GM18861 (cell line): ENCODE data around the gene DOK3.

ENCODE experiments used
- ATAC-seq: cut with Tn5 transposase; IDR thresholded peaks from one replicate; pipeline ENCODE4 v1.9.1; 2021; ENCODE audit not compliant: unreplicated experiment

DOK3 gene

DNA sequence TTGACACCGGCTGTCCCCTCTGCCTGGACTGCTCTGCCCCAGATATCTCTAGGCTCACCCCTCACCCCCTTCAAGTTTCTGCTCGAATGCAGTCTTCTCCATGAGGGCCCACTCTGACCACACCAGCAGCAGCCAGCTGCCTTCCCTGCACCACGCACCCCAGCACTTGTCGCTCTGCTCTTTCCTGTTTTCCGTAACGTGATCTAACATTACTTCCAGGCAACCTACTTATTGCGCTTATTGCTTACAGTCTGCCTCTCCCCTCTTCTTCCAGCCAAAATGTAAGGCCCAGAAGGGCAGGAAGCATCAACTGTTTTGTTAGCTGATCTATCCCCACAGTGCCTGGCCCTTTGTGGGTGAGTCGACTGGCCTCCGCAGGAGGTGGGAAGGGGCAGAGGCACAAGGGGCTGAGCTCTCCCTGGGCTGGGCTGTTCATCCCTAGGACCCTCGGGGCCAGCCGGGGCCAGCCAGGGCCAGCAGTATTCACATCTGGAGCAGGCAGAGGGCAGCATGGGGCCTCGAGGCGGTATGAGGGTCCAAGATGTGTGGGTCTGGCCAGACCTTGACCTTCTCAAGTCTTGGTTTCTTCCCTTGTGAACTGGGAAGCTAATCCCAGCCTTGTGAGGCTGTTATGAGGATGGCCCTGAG lies 24.6 kb downstream of the DOK3 start:
- ATAC-seq = no peak

DNA sequence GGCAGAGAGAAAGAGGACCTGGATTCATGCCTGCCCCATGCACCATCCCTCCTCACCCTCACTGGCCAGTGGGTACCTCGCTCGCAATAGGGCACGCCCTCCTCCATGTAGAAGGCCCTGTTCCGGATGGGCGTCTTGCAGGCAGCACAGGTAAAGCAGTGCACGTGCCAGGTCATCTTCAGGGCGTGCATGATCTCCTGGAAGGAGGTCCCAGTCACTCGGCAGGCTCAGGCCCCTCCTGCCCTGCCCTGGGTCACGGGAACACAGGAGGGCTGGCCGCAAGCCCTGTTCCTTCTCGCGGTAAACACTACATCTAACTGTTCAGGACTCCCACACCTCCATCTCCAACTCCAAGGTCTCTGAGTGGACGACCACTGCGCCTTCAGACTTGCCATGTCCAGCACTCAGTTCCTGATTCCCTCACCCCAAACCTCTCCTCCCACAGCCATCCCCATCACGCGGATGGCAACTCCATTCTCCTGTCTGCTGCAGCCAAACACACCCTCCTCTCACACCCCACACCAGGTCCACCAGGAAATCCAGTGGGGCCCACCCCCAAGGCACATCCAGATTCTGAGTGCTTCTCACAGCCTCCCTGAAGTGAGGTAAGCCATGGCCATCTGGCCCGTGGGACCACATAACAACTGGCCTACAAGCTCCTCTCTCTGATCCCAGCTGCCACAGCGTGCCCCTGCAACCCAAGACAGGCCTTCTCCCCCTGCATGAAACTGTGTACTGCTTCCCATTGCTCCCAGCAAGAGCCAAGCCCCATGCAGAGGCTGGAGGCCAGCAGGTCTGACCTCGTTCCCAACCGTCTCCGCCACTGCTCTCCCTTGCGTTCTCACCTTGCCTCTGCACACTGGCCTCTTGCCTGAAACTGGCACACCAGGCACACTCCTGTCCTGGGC lies 25.4 kb downstream of the DOK3 start:
- no peak for ATAC-seq

DNA sequence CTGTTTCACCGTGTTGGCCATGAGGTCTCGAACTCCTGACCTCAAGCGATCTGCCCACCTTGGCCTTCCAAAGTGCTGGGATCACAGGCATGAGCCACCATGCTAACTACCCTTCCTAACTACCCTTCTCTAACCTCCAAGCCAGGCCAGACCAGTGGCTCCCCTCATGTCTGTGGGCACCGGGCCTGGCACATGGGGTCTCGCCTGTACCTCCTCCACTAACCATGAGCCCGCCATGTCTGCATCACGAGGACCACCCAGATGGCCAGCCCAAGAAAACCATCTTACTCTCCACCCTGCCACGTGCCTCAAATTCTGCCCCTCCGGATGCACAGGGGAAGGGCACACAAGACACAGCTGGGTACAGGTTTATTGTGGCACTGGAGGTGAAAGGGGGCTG lies 26.6 kb downstream of the DOK3 start:
- ATAC-seq = no peak

DNA sequence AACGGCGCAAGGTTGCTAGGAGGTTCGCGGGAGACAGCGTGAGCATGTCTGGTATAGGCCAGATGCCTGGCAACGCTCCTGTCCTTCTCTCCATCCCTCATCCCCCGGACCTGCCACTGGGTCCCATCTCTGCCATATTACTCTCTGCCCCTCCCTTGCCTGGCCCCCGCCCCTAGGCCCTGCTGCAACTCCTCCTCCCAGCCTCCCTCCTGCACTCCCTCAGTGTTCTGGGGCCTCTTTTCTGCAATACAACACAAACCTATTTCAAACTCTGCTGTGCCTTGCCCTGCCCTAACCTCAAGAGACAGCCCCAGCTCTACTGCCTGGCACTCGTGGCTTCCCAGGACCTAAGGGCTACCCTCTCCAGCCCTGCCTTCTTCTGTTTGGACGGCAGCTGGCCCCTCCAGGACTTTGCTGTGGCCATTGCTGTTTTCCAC lies 27.2 kb downstream of the DOK3 start:
- no peak for ATAC-seq

DNA sequence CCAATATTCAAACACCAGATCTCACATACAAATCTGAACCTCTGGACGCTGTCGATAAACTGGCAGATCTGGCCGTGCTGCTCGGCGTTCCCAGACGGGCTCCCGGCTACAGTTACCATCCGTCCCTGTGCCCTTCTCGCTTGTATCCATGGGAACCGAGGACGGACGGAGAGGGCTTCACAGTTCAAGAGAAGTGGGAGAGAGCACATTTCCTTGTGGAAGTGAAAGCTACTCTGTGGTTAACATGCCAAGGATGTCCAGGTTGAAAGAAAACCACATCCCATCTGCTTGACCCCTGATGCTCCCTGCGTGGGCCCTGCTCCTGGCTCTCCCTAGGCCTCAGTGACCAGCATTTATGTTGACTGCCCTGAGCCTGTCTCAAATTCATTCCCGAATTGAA lies 29.9 kb downstream of the DOK3 start:
- ATAC-seq = no peak

DNA sequence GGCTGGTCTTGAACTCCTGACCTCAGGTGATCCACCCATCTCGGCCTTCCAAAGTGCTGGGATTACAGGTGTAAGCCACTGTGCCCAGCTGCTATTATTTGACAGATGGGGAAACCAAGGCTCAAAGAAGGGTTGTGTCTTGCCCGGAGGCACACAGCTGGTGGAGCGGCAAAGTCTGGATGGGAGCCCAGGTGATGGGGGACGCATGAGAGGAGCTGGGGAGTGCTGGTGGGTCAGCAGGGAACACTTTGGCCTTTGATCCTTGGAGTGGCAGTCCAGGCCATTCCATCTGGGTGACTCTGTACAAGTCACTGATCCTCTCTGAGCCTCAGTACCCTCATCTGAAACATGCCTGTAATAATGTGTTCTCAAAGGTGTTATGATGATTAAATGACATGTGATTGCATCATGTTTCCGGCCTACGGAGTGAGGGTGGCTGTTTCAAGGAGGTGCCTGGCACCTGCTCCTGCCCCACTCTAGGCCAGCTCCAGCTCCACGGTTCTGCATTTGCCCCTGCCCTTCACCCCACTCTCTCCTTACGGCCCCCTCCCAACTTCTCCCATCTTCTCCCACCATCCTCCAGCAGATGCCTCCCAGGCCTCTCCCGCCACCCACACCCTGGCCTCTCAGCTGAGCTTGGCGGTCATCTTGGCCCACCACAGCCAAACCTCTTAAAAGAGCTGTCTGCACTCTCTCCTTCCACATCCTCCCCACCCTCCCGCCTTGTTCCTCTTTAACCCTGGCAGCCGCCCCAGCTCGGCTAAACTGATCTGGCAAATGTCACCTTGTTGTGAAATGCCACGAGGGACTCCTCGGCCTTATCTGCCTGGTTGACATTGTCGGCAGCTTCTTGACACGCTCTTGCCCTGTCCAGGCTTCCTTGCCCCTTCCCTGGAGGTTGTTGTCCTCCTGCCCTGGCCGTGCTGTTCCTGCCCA lies 30.6 kb downstream of the DOK3 start:
- ATAC-seq = no peak

DNA sequence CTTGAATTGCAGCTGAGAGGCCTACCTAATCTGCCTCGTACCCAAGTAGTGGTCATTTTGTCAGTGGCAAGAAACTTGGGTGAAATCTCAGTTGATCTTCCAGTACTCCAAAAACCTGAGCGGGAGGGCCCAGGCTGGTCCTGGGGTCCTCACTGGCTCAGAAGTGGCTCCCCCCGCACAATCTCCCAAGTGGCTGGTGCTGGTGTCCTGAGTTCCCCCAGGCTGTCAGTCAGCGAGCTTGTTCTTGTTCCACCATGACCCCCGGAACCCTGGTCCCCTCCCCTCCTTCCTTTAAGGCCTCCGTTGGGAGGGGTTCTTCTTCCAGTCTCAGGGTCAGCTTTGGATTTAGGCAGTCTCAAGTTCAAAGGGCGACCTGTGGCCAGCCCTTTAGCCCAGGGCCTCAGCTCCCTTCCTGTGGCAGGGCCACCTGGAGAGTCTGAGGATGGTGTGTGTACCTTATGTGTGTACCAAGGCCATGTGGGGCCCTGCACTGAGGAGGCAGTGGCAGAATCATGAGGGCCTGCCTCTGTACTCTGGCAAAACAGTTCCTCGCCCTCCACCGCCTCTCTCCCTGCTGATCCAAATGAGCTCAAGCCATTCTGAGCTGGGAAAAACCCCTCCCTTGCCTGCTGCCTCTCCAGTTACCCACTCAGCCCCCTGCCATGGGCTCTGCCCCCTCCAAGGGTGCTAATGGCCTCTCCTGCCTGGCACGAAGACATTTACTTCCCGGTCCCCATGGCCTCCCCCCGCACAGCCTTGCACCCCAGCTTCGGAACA lies 31.7 kb downstream of the DOK3 start:
- ATAC-seq = no peak

DNA sequence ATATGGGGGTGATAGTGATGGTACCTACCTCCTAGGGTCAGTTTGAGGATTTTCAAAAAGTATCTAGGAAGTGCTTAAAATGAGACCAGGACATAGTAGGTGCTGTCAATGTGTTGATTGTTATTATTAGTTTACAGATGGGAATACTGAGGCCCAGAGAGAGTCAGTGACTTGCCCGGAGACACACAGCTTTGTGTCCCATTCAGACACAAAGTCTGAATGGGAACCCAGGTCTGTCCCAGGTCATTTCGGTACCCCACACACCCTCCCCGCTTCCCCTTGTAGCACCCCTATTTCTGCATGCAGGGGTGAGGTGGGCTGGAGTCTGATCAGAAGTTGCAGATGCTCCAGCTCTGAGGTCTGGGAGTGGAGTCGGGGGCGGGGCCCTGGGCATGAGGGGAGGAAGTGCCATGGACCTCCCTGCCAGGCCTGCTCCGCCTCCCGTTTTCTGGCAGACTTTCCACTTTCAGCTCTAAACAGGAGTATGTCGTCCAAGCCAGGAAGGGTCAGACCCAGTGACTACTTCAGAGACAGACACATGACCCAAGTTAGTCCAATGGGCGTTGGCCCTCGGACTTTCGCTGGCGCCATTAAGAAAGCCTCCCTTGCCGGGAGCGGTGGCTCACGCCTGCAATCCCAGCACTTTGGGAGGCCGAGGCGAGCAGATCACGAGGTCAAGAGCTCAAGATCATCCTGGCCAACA lies 32.9 kb downstream of the DOK3 start:
- ATAC-seq = no peak

DNA sequence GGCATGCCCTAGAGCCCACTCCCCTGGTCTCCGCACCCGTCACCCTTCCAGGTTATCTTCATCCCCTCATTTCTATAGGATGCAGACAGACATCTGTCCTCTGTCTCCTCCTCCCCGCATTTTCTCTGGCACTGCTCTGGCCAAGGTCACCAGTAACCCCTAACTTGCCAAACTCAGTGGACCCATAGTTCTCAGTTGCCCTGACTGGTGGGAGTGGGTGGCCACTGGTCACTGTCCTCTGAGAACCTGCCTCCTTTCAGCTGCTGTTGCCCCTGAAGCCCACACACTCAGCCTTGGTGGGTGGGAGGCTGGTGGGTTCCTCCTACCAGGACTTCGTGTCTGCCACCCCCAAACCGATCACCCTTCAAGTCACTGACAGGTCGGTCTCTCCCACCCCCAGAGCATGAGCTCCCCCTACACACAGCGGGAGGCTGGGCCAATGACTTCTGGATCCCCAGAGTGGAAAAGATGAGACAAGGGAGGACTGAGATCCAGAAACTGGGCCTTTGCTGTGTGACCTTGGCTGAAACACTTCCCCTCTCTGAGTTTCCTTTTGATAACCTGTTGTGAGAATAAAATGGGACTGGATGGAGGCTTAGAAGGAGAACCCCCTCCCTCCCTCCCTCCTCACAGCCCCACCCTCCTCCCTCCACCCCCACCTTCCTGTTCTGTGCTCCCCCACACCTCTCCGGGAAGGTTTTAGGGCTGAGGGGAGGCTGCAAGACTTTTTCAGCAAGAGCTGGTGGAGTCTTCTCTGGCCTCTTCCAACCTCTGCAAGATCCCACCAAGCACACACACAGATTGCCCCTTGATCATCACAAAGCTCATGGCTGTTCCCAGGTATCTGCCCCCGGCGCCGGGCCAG lies 33.8 kb downstream of the DOK3 start:
- ATAC-seq = no peak

DNA sequence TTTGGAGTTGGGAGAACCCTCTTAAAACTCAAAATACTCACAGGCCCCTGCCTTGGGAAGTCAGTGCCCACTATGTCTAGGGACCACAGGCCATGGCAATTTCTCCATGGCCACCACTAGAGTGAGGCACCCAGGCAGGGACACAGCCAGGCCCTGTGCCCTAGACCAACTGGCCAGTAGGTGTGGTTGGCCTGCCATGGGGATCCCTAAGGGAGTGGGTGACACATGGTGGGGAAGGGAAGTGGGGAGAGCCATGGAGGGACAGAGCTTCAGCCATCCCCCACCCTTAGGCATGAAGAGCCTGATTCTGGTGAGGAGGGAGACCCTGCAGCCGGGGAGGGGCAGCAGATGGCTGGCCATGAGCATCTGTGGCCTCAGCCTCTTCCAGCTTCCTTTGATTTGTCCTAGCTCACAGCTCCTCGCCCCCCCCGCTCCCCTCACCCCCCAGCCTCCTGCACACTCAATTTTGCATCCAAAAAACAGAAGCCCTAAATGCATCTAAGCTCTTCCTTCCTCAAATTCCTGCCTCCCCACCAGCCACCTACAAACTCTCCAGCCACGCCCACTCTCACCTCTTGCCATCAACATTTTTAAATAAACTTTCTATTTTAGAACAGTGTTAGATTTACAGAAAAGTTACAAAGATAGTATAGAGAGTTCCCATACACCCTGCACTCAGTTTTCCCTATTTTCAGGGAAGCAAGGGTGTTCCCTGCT lies 34.6 kb downstream of the DOK3 start:
- no peak for ATAC-seq

DNA sequence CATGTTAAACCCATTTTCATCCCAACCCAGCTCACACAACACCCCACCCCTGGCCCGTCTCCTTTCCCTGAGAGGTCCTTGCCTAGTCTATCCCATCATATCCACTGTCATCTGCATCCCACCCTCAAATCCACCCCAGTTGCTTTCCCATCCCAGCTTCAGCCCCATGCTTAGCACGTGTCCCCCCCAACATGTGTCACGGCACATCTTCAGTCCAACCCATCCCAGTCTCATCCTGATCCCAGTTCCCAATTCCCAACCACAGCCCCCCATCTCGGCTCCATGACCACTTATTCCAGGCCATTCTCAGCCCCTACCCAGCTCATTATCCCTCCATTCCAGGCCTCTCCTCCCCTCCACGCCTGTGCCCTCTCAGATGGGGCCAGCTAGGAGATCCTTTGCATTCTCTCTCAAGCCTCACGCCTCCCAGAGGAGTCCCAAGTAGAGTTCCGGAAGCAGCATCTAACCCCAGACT lies 35.6 kb downstream of the DOK3 start:
- ATAC-seq = no peak

DNA sequence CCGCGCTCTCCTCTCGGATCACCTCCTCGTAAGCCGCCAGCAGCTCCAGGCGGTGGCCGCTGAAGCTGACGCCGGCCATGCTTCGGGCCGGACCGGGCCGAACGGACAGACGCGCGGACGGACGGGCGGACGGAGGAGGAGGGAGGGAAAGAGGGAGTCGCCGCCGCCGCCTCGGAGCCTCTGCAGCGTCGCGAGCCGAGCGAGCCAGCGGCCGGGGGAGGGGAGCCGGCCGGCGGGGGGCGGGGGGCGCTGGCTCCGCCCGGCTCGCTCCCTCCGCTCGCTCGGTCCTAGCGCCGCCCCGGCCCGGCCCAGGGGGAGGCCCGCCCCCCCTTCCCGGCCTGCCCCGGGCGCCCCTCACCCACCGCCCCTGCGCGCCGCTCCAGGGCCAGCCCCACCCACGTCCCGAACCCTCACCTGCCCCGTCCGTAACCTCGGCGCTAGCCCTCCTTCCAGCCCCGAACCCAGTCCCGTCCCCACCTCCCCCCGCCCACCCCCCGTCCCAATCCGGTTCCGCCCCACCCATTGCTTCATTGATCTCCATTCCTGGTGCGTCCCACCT lies 36.1 kb downstream of the DOK3 start, which contains the start of gene DBN1:
Gene DBN1 (minus strand): TSS at position 192 of the 559 bp plus-strand sequence. CDS start 113 bp downstream, at position 79.
- no peak for ATAC-seq

DNA sequence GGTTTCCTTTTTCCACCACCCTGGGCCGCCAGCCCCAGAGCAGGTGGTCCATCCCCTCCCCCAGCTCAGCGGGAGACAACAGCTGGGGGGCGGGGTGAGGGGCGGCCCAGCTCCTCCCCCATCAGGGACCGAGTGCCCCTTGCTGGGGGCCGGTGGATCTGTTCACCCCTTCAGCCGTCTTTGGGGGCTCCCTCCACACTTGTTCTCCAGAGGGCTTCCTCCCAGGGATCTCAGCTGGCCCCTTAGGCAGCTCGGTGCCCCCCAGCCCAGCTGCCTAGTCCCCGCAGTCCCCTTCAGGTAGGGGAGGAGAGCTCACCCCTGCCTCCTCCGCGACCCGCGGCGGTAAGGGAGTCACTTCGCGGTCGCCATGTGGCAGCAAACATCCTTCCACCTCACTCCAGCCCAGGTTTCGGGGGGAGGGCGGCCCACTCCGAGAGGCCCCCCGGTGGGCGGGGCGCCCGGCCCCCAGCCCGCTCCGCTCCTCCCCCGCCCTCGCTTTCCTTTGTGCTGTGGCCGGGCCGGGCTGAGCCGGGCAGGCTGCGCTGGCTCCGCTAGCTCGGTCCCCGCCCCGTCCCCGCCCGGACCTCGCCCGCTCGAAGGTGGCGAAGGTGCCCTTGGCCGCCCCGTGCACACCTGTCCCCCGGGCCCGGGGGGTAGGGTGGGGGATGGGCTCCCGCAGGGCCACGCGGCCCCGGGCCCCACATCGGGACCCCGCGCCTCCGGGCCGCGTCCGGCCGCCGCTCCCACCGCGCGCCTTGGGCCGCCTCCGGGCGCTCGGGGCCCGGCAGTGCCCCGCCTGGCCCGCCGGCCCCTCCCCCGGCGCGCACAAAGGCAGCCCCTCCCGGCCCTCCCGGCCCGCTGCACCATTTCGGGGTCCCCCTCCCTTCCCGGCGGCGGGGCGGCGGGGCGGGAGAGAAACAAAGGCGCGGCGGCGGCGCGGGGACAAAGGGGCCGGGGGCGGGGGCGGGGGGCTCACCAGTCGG lies 36.9 kb downstream of the DOK3 start:
- ATAC-seq = no peak

DNA sequence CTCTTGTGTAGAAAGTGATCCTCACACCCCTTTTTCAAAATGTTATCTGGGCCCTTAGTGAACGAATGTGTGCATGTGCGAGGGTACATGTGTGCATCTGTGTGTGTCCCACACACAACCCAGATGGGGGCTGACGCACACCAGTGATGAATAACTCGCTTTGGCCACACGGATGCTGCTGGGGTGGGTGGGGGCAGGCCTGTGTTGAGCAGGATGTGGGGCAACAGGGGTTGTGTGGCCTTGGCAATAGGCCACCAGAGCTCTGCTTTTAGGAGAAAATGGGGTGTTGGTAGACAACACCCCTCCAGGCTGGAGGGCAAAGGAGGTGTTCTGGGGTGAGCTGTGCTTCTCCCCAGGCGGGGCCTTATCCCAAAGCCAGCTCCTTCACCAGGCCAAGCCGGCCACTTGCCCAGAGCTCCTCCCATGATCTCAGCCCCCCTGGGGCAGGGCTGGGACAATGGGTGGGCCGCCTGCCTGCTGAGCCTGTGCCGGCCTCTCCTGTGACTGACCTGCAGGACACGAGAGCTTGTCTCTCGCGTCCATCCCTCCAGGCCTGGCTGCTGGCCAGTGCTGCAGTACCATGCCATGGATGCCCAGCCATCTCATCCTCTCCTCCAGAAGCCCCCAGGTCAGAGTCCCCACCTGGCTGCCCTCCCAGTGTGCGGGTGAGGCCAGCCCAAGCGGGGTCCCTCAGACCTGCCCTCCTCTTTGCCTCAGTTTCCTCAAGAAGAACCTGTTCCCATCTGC lies 37.8 kb downstream of the DOK3 start:
- ATAC-seq = no peak

DNA sequence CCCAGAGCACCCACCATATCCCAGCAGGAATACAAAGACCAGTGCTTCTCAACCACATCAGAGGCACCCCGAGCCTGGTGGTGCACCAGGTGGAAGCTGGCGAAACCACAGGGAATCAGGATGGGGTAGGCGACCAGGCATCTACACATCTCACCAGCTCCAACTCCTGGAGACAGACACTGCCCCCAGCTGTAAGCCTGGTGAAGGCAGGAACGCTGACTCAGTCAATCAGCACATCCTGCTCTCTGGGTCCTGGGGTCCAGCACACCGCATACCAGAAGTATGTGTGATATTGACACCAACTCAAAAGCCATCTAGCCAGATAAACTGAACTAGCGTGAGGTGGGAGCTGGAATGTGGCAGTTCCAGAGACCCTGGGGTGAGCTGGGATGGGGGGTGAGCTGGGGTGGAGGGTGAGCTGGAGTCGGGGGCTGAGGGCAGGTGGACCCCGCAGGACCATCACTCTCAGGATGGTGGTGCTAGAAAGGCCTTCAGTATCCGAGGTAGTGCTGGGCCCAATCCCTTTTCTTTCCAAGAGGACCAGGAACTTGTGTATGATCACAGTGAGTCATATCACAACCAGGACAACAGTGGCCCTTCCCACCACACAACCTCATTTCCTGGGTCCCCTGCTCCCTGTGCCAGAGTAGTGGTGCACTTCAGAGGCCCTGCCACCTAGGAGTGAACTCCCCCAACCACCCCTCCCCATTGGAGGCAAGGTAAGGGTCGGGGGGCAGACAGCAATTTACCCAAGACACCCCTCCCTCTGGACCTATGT lies 38.7 kb downstream of the DOK3 start:
- ATAC-seq = no peak
